ENCODE data around the gene CNTD1.

The CNTD1 gene

DNA sequence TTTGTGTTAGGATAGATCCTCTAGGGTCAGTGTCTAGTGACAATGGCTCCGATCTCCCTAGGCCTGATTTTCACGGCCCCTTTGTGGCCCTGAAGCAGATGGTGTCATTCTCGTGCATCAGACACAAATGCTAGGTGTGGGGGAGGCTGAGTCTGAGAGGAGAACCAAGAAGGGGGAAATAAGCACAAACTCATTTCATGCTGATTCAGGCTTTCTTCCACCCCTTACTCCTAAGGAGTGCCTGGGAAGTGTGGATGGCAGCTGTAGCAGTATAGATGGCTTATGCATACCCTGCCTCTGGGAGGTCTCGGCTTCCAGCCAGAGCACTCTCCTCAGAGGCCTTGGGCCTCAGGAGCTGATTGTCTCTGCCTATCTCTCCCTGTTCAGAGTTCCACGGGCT, 20.1 kb upstream of the CNTD1 start:
- H3K4me3 ChIP-seq = no peak overlapping the region
- peak overlapping the region in 1 of 21 experiments; percentile 28 for H3K27ac ChIP-seq

DNA sequence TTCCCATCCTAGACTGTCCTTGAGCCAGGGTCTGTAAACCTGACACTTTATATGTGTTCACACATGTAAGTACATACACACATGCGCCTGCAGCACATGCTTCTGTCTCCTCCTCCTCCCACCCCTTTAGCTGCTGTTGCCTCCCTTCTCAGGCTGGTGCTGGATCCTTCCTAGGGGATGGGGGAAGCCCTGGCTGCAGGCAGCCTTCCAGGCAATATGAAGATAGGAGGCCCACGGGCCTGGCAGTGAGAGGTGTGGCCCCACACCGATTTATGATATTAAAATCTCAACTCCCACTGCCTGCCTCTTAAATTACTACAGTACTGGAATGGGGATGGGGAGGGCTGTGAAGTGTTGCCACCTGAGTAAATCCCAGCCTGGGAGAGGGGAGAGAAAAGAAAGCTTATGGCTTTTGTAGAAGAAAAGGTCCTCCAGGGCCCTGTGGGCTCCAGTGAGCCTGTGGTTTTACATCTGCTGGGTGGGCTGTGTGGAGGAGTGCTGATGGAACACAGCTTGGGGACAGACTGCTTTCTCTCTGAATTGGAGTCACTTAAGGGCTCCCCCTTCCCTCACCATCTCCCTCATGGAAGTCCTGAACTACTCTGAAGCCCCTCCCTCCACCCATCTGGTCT, 19.2 kb upstream of the CNTD1 start:
- Histone ChIP-seq H3K27ac (peak overlapping the region in 1 of 21 experiments; percentile 28), H3K4me3 (no peak overlapping the region)

DNA sequence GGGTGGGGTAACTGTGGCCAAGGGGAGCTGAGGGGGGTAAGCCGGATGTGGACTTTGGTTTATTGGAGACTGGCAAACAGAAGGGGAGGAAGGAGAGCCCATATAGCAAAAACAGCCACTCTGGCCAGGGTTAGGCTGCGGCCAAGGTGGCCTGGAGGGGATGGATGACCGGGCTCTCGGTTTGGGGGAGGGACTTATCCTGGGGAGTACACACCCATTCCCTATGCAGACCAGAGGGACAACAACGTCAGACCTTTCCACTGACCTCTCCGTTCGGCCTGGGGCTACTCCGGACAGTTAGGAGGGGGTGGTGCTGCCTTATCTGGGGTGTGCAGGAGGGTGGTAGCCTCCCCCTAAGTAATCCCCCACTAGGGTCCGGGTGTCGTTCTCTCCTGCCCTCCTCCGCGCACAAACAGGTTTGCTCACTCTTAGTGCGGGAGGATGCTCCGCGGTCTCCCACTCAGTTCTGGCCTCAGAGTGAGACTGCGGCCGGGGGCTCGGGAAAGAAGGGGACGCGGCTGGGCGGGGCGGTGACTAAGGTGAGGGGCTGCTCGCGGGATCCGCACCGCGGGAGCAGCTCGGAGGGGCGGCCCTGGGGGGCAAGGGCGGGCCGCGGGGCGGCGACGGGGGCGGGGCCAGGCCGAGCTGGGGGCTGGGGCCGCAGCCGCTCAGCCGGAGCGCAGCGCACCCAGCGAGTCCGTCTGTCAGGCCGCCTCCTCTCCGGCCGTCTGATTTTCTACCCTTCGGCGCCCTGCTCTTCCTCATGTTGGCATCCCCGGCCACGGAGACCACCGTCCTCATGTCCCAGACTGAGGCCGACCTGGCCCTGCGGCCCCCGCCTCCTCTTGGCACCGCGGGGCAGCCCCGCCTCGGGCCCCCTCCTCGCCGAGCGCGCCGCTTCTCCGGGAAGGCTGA, 18.5 kb upstream of the CNTD1 start, which contains the start of gene WNK4:
Gene WNK4 (plus strand): TSS at position 675 of the 915 bp plus-strand sequence. CDS start 89 bp downstream, at position 764.
- peak within 1 kb of the TSS in 3 of 7 experiments; percentile 12 to 38 (median 33) for H3K4me3 ChIP-seq
- peak within 1 kb of the TSS in 2 of 21 experiments; percentile 6 to 62 for H3K27ac ChIP-seq

DNA sequence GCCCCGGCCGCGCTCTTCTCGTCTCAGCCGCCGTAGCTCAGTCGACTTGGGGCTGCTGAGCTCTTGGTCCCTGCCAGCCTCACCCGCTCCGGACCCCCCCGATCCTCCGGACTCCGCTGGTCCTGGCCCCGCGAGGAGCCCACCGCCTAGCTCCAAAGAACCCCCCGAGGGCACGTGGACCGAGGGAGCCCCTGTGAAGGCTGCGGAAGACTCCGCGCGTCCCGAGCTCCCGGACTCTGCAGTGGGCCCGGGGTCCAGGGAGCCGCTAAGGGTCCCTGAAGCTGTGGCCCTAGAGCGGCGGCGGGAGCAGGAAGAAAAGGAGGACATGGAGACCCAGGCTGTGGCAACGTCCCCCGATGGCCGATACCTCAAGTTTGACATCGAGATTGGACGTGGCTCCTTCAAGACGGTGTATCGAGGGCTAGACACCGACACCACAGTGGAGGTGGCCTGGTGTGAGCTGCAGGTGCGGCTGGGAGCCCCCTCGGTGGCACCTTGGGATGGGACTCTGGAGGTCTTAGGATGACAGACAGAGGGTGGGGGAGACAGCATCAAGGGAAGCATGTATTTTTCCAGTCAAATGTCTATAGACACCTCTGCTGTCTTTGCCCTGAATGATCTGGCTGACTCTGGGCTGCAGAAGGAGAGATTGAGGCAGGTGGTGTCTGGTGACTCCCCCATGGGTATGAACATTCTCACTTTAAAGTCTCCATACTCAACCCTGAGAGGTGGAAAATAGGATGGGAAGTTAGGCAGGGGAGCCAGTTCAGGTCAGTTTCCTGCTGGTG, 17.6 kb upstream of the CNTD1 start:
- Histone ChIP-seq H3K4me3 (peak overlapping the region in 3 of 7 experiments; percentile 12 to 38 (median 33)), H3K27ac (peak overlapping the region in 2 of 21 experiments; percentile 6 to 62)

DNA sequence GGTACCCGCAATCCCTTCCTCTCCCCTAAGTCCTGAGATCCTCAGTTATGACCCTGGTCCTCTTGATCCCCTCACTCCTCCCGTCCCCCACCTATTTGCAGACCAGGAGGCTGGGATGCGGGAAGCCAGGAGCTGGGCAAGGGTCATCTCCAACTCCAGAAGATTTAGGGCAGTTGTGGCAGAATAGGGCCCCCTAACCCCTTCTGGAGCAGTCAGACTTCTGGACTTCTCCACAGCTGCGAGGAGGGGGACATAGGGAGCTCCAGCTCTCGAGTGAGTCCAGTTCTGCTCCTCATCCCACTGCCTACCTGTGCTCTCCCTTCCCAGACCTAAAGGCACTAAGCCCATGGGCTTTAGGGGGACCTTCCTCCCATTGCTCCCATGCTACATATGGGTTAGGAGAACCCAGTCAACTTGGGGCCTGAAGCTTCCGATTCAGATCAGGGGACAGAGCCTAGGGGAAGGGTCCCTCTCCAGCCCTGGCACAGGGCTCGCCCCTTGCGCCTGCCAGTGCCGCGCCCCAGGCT, 17.0 kb upstream of the CNTD1 start:
- H3K4me3 ChIP-seq = no peak overlapping the region
- no peak overlapping the region for H3K27ac ChIP-seq

DNA sequence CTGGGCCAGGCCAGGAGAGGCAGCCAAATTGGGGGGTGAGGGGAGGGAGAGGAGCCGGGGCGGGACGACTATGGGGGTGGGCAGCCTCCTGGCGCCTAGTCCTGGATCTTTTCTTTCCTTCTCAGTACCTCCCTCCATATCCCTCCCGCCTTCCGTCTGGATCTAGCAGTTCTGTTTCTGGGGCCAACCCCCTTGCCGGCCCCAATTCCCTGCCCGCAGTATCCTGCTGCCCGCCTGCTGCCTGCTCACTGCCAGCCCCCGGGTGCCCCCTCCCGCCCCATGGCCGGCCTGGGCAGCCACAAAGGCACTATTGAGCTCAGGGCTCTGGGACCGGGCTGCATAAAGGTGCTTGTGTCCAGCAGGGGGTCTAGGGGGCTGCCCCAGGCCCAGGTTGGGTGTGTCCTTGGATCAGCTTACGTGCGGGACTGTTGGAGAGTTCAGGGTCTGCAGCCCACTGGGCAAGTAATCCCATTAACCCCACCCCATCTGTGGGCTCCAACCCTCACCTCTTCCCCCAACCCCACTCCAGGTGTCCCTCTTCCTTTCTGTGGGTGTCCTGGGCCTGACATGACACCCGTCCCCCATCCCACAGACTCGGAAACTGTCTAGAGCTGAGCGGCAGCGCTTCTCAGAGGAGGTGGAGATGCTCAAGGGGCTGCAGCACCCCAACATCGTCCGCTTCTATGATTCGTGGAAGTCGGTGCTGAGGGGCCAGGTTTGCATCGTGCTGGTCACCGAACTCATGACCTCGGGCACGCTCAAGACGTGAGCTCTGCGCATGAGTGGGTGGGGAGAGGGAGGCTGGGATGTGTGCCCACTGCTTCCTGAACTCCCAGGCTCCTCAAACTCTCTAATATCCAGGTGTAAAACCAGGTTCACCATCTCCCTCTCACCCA, 16.2 kb upstream of the CNTD1 start:
- Histone ChIP-seq H3K4me3 (no peak overlapping the region), H3K27ac (no peak overlapping the region)

DNA sequence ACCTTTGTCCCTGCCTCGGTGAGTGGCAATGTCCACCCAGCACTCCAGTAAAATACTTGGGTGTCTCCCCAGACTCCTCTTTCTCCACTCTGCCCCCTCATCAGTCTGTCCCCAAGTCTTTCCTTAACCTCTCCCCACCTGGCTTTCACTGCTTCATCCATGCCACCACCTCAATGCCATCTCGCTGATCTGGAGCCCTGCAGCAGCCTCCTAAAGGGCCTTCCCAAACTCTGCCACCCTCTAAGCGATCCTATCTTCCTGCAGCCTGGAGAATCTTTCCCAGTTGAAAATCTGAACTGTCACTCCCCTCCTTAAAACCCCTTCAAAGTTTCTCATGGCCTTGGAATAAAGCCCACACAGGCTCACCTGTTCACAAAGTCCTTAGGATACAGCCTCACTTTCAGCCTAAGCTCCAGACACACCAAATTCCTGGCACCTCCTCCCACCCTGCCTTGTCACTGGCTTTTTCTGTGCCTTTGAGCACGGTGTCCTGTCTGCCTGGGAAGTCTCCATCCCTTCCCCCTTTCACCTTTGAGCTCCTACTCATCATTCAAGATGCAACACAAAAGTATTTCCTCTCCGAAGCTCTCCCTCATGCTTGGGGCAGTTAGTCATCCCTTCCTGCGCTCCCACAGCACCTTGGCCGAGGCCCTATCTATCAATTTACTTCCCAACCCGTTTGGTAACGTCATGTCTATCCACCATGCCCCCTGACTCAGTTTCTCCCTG, 15.4 kb upstream of the CNTD1 start:
- Histone ChIP-seq H3K27ac (no peak overlapping the region), H3K4me3 (no peak overlapping the region)

DNA sequence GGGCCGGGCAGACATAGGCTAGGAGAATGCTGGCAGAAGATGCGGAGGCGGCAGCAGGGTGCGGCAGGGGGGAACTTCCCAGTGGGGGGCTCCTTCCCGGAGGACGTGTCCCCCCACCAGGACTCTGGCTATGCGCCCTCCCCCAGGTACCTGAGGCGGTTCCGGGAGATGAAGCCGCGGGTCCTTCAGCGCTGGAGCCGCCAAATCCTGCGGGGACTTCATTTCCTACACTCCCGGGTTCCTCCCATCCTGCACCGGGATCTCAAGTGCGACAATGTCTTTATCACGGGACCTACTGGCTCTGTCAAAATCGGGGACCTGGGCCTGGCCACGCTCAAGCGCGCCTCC, 14.9 kb upstream of the CNTD1 start:
- H3K4me3 ChIP-seq = no peak overlapping the region

DNA sequence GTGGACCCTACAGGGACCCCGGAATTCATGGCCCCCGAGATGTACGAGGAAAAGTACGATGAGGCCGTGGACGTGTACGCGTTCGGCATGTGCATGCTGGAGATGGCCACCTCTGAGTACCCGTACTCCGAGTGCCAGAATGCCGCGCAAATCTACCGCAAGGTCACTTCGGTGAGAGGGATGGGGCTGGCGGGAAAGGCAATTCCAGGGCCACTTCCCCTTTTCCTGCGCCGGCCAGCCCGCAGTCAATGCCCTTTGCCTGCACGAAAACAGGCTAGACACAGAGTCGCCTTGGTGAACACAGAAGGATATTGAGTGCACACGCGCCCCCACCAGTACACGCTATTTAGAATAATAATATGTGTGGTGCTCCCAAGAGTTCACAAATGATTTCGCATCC, 14.3 kb upstream of the CNTD1 start:
- Histone ChIP-seq H3K27ac (no peak overlapping the region), H3K4me3 (no peak overlapping the region)

More for the DNA sequence above, 14.9 kb upstream of the CNTD1 start:
- H3K27ac ChIP-seq = no peak overlapping the region

DNA sequence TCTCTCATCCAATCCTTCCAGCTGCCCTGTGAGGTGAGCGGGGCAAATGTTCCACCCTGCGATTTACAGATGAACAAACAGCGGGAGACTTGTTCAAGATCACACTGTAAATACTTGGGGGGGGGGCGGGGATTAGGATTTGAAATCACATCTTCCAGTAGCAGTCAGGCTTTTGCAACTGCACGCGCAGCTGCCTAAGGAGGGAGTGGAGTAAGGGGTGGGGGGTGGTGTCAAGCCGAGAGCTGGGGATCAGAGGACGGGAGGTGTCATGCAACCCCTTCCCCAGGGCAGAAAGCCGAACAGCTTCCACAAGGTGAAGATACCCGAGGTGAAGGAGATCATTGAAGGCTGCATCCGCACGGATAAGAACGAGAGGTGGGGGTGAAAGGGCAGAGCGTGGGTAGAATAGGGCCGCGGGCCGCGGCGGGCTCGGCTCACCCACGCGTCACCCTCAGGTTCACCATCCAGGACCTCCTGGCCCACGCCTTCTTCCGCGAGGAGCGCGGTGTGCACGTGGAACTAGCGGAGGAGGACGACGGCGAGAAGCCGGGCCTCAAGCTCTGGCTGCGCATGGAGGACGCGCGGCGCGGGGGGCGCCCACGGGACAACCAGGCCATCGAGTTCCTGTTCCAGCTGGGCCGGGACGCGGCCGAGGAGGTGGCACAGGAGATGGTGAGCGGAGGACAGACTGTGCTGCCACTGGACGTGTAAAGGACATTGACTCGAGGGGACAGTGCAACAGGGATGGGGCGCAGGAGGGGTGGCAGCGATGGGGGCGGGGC, 13.7 kb upstream of the CNTD1 start:
- Histone ChIP-seq H3K4me3 (no peak overlapping the region), H3K27ac (no peak overlapping the region)

DNA sequence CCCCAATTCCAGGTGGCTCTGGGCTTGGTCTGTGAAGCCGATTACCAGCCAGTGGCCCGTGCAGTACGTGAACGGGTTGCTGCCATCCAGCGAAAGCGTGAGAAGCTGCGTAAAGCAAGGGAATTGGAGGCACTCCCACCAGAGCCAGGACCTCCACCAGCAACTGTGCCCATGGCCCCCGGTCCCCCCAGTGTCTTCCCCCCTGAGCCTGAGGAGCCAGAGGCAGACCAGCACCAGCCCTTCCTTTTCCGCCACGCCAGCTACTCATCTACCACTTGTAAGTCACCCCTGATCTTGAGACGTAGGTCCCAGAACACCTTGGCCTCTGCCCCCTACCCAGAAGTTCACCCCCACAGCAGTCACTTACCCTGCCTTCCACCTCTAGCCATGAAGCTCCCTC, 11.4 kb upstream of the CNTD1 start:
- no peak overlapping the region for H3K27ac ChIP-seq
- no peak overlapping the region for H3K4me3 ChIP-seq

DNA sequence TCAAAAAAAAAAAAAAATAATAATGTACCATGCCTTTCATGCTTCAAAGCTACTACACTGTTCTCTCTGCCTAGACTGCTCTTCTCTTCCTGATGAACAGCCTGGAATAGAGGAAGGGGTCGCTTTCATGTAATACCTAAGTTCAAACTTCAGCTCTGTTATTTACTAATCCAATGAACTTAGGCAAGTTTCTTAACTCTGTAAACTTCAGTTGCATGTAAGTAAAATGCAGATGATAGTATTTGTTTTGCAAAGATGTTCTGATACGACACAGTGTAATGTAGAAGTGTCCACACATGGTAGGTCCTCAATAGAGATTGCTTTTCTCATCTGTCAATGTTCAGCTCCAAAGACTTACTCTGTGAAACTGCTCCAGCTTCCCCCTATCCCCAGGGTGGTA, 6.7 kb upstream of the CNTD1 start:
- no peak overlapping the region for H3K4me3 ChIP-seq
- no peak overlapping the region for H3K27ac ChIP-seq

DNA sequence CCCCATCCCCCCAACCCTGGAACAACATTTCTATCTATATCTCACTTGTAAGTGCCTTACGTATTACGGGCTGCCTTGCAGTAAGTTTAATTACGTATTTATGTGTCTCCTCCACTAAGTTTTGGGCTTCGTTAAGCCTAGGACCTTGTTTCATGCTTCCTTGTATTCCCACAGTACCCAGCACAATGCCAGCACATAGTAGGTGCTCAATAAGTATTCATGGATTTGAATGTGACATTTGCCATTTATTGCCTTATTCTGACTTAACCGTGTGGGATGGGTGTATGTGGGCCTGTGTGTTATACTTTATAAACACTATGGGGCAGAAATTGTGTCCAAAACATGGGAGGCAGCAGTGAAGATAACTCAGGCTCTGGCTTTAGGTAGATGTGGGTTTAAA, 6.1 kb upstream of the CNTD1 start:
- Histone ChIP-seq H3K27ac (no peak overlapping the region), H3K4me3 (no peak overlapping the region)

DNA sequence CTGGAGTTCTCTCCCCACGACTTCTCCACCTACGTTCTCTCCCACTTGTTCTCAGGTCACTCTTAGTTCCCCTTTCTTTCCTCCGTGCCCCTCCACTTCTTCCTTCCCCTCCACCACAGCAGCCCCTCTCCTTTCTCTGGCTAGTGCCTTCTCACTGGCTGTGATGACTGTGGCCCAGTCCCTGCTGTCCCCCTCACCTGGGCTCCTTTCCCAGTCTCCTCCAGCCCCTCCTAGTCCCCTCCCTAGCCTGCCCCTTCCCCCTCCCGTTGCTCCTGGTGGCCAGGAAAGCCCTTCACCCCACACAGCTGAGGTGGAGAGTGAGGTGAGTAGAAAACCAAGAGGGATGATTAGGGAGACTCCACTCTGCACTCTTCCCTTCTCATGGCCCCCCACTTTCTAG, 3.6 kb upstream of the CNTD1 start:
- H3K4me3 ChIP-seq = no peak overlapping the region
- no peak overlapping the region for H3K27ac ChIP-seq

DNA sequence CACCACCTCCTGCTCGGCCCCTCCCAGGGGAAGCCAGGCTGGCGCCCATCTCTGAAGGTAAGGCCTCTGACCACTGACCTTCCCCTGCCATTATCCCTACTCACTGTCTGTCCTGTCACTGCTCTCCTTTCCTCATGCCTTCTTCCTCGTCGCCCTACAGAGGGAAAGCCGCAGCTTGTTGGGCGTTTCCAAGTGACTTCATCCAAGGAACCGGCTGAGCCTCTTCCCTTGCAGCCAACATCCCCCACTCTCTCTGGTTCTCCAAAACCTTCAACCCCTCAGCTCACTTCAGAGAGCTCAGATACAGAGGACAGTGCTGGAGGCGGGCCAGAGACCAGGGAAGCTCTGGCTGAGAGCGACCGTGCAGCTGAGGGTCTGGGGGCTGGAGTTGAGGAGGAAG, 3.2 kb upstream of the CNTD1 start:
- H3K27ac ChIP-seq = no peak overlapping the region

DNA sequence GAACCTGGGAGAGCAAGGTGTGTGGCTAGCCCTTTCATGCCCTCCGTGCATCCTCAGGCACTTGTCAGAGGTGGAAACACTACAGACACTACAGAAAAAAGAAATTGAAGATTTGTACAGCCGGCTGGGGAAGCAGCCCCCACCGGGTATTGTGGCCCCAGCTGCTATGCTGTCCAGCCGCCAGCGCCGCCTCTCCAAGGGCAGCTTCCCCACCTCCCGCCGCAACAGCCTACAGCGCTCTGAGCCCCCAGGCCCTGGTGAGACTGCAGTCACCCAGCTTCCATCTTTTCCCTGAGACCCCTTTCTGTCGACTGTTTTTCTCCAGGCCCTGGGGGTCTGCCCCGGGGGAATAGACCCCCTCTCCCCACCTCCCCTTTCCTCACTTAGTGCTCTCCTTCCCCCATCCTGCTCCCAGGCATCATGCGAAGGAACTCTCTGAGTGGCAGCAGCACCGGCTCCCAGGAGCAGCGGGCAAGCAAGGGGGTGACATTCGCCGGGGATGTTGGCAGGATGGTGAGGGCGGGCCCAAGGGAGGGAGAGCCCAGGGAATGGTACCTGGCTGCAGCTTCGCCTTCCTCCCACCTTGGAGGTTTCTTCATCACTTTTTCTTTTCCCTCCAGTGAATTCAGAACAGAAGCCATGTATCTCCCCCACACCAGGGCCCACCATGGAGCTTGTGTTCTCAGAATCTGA, 2.4 kb upstream of the CNTD1 start:
- Histone ChIP-seq H3K4me3 (no peak overlapping the region), H3K27ac (no peak overlapping the region)

More for the DNA sequence above, 3.2 kb upstream of the CNTD1 start:
- no peak overlapping the region for H3K4me3 ChIP-seq
